COLO668 (cell line): ENCODE results near the gene SNX20.

Source experiments
- DNase-seq: peaks from one replicate; lab custom pipeline; 2025; ENCODE audit not compliant: unreplicated experiment; lab: John Stamatoyannopoulos, UW

The SNX20 gene

DNA sequence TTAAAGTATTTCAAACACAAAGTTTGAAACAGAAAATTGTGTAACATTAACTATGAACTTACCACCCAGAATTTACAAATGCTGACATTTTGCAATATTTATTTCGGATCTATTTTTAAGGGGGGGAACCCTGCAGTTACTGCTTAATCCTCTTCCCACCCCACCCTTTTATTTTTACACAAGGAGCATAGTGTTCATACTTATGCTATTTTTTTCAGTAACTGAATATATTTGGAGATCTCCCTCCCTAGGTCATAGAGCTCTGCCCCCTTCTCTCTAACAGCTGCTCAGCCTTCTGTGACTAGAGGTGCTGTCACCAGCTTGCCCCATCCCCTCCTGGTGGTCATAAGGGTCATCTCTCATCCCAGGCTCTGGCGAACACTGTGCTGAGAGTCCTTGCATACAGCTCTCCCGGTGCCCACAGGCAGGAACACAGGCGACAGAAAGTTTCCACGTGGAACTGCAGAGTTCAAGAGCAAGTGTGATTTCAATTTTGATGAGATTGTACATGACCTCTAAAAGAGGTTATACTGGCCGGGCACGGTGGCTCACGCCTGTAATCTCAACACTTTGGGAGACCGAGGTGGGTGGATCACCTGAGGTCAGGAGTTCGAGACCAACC, 44.2 kb downstream of the SNX20 start:
- DNase-seq: no peak

DNA sequence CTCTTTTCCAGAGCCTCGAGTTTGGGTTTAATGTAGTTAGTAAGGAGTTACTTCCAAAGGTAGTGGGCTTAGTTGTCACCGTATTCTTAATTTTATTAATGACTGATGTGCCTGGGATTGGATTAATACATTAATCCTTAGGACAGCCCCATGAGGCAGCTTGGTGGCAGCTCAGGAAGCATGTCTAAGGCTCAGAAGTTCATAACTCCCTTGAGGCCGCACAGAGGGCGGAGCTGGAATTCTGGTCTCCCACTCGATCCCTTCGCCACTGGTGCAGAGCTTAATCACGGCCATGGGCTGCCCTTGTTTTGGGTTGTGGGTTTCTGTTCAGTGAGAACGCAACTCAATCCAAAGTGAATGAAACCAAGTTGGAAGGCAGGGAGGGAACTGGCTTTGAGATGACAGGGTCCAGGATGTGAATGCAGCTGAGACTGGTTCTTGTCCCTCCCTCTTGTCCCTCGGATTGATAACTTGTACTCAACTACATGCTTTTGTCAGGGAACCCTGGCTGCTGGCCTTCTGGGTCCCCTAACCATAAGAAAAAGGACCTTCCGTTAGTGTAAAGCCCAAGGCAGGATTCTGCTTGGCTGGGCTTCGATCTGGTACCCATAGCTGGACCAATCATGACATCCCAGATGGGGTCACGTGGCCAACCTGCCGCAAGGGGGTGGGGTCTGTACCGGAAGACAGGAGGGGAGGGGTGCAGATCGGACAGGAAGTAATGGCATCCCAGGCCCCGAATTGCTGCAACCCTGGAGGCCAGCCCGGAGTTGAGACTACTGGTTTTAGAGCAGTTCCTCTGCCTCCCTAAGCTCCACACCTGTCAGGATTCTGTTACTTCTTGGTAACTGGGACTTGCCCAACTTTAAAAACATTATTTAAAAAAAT, 45.4 kb downstream of the SNX20 start:
- DNase-seq: no peak

DNA sequence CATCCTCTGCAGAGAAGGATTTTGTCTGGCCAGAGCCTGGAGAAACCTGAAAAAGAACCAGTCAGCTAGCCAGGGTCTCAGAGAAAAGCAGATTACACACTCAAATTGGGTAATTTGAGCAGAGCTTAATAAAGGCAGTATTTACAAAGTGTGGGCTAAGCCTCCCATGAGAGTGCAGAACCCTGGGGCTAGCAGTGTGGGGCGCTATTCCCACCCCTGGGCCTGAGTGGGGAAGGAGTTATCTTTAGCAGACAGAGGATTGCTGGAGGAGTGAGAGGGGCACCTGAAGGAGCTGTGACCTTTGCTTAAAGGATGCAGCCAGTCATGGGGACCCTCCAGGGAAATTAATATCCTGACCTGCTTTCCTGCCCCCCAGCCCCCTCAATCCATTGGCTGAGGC, 46.2 kb downstream of the SNX20 start:
- no peak for DNase-seq

DNA sequence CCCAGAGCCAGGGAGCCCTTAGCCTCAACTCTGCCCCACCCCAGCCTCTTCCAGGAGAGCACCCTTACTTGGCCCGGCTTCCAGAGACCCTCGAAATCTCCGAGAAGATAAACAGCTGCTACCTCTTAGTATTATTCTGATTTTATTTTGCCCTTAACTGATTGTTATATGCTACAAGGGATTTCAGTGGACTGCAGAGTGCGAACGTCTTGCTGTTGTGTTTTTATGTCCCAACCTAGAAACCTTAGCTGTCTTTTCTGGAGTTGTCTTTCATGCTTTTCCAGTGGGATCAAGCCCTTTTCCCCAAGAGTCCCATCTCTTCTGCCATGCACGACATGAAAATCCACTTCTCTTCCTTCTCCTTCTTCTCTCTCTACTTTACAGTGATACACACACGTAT, 47.0 kb downstream of the SNX20 start:
- DNase-seq: no peak

DNA sequence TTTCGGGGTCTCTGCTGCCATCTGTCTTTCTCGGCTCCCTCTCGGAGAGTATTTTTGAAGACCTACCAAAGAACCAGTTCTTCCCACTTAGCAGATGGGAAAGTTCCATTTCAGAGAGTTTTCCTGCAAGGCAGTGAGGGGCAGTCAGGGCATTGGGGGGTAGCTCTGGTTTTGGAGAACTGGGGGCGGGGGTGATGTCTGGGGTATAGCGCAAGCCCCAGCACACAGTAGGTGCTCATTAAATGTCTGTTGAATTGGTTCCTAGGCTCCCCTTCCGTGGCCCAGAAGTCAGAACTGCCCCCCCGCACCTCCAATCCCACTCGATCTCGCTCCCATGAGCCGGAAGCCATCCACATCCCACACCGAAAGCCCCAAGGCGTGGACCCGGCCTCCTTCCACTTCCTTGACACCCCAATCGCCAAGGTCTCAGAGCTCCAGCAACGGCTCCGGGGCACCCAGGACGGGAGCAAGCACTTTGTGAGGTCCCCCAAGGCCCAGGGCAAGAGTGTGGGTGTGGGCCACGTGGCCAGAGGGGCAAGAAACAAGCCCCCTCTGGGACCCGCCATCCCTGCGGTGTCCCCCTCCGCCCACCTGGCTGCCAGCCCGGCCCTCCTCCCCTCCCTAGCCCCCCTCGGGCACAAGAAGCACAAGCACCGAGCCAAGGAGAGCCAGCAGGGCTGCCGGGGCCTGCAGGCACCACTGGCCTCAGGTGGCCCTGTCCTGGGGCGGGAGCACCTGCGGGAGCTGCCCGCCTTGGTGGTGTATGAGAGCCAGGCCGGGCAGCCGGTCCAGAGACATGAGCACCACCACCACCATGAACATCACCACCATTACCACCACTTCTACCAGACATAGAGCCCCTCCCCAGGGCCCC, 47.9 kb downstream of the SNX20 start:
- no peak for DNase-seq

DNA sequence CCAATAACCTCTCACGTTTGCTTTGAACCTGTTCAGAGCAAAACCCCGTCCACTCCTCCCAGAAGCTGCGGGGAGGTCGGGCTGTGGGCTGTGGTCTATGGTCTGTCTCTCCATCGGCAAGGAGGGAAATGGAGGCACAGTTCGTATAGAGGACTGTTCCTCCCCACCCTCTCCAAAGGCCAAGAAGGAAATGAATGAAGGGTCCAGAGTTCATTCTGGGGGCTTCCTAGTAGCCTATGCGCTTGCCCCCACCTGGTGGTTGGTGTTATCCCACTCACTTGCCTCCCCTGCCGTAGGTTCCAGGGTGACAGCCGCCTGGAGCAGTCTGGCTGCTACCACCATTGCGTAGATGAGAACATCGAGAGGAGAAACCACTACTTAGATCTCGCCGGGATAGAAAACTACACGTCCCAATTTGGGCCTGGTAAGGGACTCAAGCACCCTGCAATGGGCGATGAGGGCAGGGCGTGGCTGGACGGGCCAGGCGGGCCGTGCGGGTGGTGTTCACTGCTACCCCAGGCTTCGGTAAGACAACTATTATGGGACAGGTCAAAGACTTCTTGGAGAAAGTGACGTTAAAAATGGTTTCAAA, 49.0 kb downstream of the SNX20 start:
- no peak for DNase-seq

DNA sequence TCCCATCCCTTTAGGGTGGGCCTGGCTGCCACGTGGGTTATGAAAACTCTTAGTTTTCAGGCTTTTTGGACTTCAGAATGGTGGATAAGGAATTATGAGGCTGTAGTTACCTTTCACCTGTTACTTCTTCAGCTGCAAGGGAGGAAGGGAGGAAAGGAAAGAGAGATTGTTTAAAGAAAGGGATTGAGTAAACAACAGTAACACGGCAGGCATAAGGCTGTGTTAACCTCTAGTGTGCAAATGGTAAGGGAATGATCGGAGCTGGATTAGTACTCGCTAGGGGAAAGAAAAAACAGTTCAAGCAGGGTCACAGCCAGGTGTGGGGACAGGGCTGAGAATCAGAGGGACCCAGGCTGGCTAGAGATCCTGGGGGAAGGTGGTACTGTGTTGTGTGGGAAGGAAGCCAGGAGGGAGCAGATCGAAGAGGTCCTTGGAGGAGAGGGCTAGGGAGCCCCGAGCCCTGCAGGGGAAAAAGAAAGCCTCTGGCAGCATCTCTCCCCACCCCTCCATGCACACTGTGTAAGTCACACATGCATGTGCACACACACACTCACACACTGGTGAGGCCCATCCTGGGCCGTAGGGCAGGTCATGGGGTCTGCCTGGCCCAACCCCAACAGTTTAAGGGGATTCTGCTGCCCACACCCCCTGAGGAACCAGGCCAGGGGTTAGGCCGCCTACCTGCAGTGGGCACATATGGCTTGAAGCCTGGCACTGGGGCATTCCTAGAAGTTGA, 49.7 kb downstream of the SNX20 start:
- DNase-seq: no peak

DNA sequence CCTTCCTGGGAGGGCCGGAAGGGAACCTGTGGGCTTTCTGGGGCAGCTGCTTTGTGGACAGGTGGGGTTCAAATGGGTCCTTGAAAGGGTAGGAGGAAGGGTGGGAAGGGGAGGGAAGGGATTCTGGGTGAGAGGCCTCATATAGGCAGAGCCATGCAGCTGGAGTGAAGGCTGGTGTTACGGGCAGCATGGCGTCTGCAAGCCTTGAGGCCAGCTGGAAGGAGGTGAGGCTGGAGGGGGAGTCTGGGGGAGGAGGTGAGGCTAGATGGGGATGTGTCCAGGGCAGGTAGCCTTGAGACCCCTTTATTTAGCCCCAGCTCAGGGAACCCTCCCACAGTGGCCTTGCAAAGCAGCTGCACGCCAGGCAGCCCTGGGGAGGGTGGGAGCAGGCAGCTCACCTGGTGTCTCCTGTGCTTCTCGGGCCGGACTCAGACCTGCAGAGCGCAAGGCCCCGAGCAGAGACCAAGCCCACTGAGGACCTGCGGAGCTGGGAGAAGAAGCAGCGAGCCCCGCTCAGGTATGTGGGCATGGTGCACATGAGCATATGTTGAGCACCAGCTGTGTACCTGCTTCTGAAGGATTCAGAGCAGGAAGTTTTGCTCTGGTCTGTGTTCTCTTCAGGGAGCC, 50.6 kb downstream of the SNX20 start:
- DNase-seq: no peak

DNA sequence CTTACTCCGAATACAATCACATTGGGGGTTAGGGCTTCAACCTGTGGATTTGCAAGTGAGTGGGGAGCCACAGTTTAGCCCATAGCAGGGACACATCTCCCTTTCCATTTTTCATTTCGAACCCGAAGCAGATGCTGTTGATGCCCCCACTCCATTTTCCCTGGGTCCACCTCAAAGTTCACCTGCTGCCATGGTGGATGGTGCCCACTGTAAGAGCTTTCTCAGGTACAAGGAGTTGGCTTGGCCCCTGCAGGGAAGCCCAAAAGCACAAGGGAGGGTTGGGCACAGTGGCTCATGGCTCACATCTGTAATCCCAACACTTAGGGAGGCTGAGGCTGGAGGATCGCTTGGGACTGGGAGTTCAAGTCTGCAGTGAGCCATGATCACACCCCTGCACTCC, 51.8 kb downstream of the SNX20 start:
- DNase-seq: no peak

DNA sequence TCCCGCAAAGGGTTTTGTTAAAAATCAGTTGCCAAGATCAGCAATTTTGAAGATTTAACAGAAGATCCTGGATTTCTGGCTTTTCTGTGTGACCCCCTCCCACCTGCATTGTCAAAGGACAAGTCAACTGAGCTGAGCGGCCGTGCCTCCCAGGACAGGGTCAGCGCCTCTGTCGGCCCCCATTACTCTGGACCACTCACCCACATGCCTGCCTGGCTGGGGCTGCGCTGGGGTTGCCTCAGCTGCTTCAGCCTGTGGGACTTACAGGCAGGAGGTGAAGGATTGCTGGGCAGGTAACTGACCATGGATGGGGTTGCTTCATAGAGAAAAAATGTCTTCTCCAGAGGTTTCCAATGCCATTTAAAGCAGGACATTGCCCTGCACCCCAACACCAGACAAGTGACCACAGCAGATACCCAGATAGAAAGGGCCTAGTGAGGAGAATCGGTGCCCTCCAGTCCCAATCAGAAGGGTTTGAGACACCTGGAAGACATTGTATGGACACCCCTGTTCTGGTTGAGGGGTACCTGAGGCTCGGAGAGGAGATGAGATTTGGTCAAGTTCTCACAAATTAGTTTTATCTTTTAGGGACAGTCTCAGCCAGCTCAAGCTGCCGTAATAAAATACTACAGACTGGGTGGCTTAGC, 52.8 kb downstream of the SNX20 start:
- DNase-seq: no peak

DNA sequence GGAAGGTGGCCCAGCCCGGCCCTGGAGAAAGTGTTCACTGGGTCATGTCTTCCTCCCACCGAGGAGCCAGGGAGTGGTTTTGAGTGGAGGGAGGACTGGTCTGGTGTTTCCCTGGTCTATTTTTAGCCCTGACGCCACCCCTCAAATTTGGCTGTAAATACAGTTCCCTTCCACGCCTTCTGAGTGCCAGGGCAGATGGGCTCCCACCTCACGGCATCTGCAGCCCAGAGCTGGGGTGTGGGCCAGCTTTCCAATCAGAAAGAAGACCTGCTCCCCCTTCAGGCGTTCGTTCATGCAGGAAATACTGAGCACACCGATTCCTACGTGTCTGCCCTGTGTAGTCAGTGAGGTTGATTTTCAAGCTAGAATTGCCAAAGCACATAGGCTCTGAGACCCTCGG, 53.7 kb downstream of the SNX20 start:
- DNase-seq: no peak

DNA sequence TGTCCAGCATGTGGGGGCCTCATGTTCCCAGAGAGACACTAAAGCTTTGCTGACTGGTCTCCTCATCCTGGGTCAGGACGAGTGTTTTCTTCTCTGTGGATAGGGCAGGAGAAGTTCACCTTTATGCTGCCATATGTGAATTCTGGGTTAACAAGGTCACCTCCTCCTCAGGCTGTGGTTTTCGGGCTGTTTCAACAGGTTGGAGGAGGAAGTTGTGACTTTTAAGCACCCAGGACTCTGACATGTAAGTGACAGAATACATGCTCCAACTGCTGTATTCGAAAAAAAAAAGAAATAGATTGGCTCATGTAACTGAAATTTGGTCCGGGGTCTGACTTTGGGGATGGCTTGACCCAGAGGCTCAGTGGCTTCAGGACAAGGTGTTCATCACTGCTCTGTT, 54.2 kb downstream of the SNX20 start:
- DNase-seq: no peak

DNA sequence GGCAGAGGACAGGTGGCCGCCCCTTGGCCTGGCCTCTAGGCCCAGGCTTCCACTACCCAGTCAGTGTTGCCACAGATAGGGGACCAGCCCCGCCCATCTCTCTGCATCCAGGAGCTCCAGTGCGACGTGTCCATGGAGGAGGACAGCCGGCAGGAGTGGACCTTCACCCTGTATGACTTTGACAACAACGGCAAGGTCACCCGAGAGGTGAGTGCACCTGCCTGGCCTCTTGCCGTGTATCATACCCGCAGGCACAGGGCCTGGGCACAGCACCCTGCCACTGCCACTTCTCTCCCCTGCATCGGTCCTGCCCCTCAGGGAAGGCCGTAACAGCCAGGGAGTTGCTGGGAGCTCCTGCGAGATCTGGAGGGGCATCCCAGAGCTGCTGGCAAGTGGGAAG, 55.7 kb downstream of the SNX20 start:
- DNase-seq: no peak

DNA sequence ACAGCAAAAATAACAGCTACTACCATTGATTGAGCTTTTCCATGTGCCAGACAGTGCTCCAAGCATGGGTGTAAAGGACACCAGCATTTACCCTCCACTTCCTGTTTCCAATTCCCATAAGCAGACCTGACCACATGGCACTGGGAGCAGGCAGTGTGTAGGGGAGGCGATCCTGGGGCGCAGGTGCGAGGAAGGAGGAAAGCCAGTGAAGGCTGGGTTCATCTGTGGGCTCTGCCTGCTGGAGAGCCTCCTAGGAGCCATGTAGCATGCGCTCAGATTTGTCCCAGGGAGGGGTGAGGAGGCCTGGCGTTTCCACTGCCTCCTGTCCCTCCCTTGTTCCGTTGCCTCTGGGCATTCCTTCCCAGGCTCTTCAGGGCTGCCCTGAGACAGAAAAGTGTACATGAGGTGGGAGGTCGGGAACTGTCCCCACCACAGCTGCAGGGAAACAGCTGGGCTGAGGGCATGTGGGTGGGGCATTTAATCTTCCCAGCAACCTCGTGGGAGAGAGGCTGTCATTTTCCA, 56.6 kb downstream of the SNX20 start:
- no peak for DNase-seq

DNA sequence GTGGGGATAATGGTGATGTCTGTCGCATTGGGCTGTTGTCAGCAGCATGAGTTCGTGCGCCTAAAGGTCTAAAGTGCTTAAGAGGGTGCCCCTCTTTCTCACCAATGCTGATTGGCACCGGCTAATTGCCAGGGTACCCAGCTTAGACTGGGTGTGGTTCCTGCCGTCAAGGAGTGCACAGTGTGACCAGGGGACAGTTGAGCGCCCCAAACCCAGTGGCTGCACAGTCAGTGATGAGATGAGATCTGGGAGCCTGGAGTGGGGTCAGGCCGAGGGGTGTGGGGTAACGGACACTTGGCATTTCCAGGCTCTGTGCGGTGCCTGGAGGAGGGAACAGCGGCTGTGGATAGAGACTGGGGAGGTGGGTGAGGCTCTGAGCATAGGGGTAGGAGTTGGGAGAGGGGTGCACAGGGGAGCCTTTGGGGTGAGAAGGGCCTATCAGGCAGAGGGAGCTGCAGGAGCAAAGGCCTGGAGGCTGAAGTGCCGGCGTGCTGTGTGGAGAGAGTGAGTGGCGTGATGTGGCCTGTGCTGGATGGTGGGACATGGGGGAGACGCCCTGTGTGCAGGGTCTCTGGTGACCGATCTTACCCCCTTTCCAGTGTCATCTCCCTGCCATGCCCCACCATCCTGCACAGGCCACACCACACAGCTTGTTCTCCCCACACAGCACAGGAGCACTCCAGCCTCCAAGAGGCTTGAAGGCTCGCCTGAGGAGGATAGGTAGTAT, 58.3 kb downstream of the SNX20 start:
- DNase-seq: no peak

DNA sequence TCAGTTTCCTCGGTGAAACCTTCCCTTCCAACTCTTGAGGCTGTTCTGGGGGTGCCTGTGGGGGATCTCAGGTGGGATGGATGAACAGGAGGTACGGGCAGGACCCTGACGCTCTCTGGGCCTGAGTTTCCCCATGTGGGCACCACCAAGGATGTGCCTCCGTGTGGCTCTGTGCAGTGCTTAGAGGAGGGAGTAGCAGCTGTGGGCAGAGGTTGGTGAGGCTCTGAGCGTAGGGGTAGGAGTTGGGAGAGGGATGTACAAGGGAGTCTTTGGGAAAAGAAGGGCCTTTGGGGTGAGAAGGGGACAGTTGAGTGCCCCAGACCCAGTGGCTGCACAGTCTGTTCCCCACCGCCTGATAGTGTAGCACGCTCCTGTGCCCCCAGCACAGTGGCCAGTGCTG, 59.1 kb downstream of the SNX20 start:
- no peak for DNase-seq
